Umbilical cord (tissue), 2 donors: Measurements from ENCODE around the gene ZNF799. TPM values are rescaled to one million over a fixed set of nuclear protein-coding genes. Genes with fewer than 3 reads are reported as not detected.
"Not testable (repeated sequence)": the region's sequence is repeated elsewhere in the genome, so short reads cannot be mapped to it uniquely, and the experiment has no call there.

Experiments
- DNase-seq: peaks from one replicate; pipeline ENCODE4 v3.0.0-alpha.2; 2015; ENCODE audit warnings: low spot score
- total RNA-seq: library from RNA; depleted of rRNA; stranded (reverse); fragments of >200 nt; gene quantifications from one replicate; pipeline ENCODE4 v1.2.3, GENCODE V29; 2014; ENCODE audit warnings: low replicate concordance; ENCODE audit not compliant: insufficient read depth

Gene ZNF799
- total RNA-seq, 1 donor from 2014 or later = 10.4 TPM

DNA sequence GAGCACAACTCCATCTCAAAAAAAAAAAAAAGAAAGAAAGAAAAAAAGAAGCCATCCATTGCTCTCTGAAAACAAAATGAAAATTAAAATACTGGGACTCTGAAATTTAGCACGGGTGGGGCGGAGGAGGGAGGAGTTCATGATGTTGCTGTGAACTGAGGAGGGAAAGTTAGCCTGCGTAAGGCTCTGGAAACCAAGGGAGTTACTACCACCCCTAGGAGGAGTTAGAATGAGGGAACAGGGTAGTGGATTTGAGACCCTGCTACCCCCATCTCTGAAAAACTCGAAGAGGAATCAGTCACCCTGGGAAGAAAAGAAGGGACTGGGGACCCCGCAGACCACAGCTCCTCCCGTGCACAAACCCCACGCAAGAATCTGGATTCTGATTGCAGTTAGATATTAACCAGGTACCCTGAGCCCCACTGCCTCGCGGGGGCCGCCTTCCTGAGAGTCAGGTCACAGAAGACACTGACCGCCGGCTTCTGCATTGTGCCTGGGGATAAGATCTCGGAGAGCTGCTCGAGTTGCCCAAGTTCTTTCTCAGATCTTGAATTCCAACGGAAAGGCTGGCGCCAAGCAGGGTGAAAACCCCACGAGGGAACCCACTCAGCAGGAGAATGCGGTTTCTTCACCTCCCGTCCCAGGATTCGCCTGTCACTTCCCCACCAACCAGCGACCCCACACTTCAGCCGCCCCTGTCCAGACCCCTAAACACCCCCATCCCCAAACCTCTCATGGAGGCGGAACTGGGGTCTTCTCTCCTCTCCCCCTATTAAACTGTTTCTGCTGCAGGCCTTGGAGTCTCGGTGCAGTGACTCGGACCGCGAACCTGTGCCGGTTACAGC is 36.5 kb downstream of the ZNF799 start:
- DNase-seq = peak; percentile 16

DNA sequence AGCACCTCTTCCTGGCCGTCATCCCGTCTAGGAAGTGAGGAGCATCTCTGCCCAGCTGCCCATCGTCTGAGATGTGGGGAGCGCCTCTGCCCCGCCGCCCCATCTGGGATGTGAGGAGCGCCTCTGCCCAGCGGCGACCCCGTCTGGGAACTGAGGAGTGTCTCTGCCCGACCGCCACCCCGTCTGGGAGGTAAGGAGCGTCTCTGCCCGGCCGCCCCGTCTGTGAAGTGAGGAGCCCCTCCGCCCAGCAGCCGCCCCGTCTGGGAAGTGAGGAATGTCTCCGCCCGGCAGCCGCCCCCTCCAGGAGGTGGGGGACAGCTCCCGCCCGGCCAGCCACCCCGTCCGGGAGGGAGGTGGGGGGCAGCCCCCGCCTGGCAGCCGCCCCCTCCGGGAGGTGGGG is 38.8 kb downstream of the ZNF799 start:
- not testable (repeated sequence) for DNase-seq

DNA sequence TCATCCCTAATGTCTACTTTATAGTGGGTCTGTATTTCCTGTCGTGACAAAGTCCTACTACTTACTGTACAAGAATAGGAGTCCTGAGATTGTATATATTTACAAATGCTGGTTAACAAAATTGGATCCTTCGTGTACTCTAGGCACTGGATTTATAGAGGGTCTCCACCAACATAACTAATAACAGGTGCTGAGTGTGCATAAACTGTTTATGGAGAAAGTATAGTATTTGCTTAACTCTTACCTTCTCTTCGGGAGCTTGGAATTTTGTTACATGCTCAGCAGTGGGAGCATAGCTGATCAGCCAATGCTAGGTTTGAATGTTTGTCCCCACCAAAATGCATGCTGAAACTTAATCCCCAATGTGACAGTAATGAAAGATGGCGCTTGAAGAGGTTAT is 47.7 kb downstream of the ZNF799 start:
- no peak for DNase-seq

DNA sequence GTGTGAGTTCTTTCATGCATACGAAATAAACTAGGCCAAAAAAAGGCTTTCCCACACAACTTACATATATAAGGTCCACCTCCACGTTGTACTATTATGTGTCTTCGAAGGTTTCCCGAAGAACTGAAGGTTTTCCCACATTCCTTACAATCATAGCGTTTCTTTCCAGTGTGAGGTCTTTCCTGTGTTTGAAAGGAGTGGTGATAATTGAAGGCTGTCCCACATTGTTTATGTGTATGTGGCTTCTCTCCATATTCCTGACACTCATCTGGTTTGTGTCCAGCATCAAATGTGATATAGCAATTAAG is 50.2 kb downstream of the ZNF799 start:
- DNase-seq = no peak

DNA sequence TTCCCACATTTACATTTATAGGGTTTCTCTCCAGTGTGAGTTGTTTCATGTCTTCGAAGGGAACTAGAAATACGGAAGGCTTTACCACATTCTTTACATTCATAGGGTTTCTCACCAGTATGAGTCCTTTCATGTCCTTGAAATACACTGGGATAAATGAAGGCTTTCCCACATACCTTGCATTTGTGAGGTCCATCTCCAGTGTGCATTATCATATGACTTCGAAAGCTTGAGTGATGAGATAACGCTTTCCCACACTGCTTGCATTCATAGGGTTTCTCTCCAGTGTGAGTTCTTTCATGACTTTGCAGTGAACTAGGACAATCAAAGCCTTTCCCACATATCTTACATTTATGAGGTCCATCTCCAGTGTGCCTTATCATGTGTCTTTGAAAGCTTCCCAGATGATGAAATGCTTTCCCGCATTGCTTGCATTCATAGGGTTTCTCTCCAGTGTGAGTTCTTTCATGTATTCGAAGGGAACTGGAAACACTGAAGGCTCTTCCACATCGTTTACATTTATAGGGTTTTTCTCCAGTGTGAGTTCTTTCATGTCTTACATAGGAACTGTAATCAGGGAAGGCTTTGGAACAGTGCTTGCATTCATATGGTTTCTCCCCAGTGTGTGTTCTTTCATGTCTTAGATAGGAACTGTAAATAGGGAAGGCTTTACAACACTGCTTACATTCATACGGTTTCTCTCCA is 50.7 kb downstream of the ZNF799 start:
- DNase-seq = no peak

DNA sequence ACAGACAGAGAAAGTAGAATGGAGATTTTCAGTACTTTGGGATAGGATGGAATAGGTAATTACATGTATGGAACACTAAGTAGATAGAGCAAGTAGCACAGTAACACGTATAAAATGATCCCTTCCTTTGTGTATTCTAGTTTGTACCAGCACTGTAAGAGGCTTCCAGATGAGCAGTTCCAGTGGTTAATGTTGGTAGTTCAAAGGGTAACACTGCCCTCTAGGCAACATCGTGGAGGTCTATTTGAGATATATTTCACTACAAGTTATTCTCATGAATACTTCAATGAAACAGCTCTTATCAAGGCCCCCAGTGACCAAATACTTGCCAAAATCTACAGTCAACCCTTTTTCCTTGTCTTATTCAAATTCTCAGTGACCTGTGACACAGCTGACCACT is 54.2 kb downstream of the ZNF799 start:
- DNase-seq = no peak

DNA sequence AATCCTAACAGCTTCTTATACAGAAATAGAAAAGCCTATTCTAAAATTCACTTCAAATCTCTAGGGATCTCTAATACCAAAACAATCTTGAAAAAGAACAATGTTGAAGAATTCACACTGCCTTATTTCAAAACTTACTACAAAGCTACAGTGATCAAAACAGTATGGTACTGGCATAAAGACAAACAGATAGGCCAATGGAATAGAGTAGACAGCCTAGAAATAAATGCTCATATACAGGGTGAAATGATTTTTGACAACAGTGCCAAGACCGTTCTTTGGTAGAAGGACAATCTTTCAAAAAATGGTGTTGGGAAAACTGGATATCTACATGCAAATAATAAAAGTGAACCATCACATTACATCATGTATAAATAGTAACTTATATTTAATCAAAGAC is 55.9 kb downstream of the ZNF799 start:
- no peak for DNase-seq

Other genes with a start within 250 kb of the ZNF799 start
- gene ZNF625, start 244.5 kb downstream of the ZNF799 start, total RNA-seq = 16.1 TPM
- gene ZNF136, start 238.2 kb downstream of the ZNF799 start, total RNA-seq = 16.1 TPM
- 11.1 TPM for gene ZNF44, start 106.4 kb downstream of the ZNF799 start, total RNA-seq
- 8.2 TPM for gene ZNF563, start 67.6 kb downstream of the ZNF799 start, total RNA-seq
- gene ZNF442, start 35.6 kb downstream of the ZNF799 start, total RNA-seq = 10.6 TPM
- gene ZNF443, start 39.8 kb upstream of the ZNF799 start, total RNA-seq = 9.1 TPM
- gene ZNF709, start 83.5 kb upstream of the ZNF799 start, total RNA-seq = 7.9 TPM
- 26.5 TPM for gene ZNF564, start 150.2 kb upstream of the ZNF799 start, total RNA-seq
- gene ZNF490, start 209.5 kb upstream of the ZNF799 start, total RNA-seq = 4.1 TPM
- gene ZNF791, start 209.6 kb upstream of the ZNF799 start, total RNA-seq = 19.0 TPM